ENCODE measurements around the gene CRYBG1.

GRCh38 chr6:106316375-106316766 lies 44.1 kb upstream of the CRYBG1 start:
- TF ChIP-seq CTCF (conservative IDR thresholded peaks at IDR 0.05; ENCODE audit: low read depth, low read length) (no peak), EZH2 (IDR thresholded peaks at IDR 0.05; ENCODE audit: borderline replicate concordance, low read depth, low read length, poor library complexity, severe bottlenecking) (no peak)

Data from A673 (cell line).